Thoracic aorta (tissue), 2 donors: ENCODE measurements around the gene PTPN14. TPM values are rescaled to one million over a fixed set of nuclear protein-coding genes. Genes with fewer than 3 reads are reported as not detected.

ENCODE experiments used
- ATAC-seq: fragments of 150-250 bp; one replicate; pipeline ENCODE4 v1.8.0; 2017; ENCODE audit warnings: low read depth; ENCODE audit not compliant: insufficient number of reproducible peaks, low FRiP score
- DNase-seq: peaks from one replicate; pipeline ENCODE4 v3.0.0-alpha.2; 2020; ENCODE audit warnings: low spot score
- H3K27ac ChIP-seq, 2 donors: fragments of 200-600 bp; sonication (generic); 1 replicate in 1 of 2; 2 replicates in 1 of 2; pipeline ENCODE4 v1.5.1; 2016; ENCODE audit warnings: mild to moderate bottlenecking in 2 of 2, moderate library complexity in 2 of 2
- H3K27me3 ChIP-seq: fragments of 200-600 bp; sonication (generic); replicated peaks from 2 replicates; pipeline ENCODE4 v1.6.0; 2016; ENCODE audit warnings: mild to moderate bottlenecking; ENCODE audit not compliant: insufficient read depth
- H3K36me3 ChIP-seq: fragments of 200-600 bp; sonication (generic); one replicate; pipeline ENCODE4 v1.5.1; 2016
- H3K4me1 ChIP-seq, 2 donors: fragments of 200-600 bp; sonication (generic); 1 replicate in 1 of 2; 2 replicates in 1 of 2; pipeline versions ENCODE4 v1.5.1 to v1.6.0; 2016; ENCODE audit warnings: low read depth in 2 of 2, mild to moderate bottlenecking in 1 of 2; ENCODE audit not compliant: control insufficient read depth in 1 of 2
- H3K4me3 ChIP-seq: fragments of 200-600 bp; sonication (generic); 2 replicates; pipeline ENCODE4 v1.5.1; 2016; ENCODE audit warnings: mild to moderate bottlenecking
- H3K9me3 ChIP-seq: fragments of 200-600 bp; sonication (generic); 2 replicates; pipeline ENCODE4 v1.5.1; 2016
- total RNA-seq, 2 donors: library from RNA; depleted of rRNA; stranded (reverse); fragments of >200 nt; gene quantifications; one replicate each; pipeline versions ENCODE4 v1.1.0 to v1.2.3, GENCODE V29; 2016
- TF ChIP-seq, protein P1 (sequence below): fragments of 200-600 bp; sonication (generic); IDR thresholded peaks from one replicate; pipeline ENCODE4 v1.5.1; 2019; ENCODE audit warnings: antibody characterized with exemption

Gene PTPN14
- total RNA-seq, 2 donors from 2014 or later, result 33.3 to 63.8 TPM

DNA sequence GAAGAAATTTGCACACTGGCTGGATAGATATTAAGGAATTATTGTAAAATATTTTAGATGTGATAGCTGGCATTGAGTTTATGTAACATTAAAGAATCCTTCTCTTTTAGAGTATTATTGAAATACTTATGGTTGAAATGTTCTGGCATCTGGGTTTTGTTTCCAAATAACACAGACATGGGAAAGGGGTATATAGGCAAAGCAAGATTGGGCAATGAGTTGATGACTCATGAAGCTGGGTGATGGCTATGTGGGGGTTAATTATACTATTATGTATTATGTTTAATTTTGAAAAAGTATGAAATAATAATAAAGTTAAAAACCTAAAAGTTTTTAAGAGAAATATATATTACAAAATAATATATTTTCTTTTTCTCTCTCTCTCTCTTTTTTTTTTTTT lies 12.5 kb upstream of the PTPN14 start:
- Histone ChIP-seq H3K4me1 (peaks cover 5 to 12% of the 10 kb centered on the region in 2 donors), H3K4me3 (no peak overlapping the region), H3K27ac (no peak overlapping the region), H3K9me3 (no peaks in the 10 kb centered on the region), H3K27me3 (no peaks in the 10 kb centered on the region), H3K36me3 (no peaks in the 10 kb centered on the region)
- ATAC-seq (no peak), DNase-seq (no peak)
- TF ChIP-seq, protein P1, sequence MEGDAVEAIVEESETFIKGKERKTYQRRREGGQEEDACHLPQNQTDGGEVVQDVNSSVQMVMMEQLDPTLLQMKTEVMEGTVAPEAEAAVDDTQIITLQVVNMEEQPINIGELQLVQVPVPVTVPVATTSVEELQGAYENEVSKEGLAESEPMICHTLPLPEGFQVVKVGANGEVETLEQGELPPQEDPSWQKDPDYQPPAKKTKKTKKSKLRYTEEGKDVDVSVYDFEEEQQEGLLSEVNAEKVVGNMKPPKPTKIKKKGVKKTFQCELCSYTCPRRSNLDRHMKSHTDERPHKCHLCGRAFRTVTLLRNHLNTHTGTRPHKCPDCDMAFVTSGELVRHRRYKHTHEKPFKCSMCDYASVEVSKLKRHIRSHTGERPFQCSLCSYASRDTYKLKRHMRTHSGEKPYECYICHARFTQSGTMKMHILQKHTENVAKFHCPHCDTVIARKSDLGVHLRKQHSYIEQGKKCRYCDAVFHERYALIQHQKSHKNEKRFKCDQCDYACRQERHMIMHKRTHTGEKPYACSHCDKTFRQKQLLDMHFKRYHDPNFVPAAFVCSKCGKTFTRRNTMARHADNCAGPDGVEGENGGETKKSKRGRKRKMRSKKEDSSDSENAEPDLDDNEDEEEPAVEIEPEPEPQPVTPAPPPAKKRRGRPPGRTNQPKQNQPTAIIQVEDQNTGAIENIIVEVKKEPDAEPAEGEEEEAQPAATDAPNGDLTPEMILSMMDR, result no peak

DNA sequence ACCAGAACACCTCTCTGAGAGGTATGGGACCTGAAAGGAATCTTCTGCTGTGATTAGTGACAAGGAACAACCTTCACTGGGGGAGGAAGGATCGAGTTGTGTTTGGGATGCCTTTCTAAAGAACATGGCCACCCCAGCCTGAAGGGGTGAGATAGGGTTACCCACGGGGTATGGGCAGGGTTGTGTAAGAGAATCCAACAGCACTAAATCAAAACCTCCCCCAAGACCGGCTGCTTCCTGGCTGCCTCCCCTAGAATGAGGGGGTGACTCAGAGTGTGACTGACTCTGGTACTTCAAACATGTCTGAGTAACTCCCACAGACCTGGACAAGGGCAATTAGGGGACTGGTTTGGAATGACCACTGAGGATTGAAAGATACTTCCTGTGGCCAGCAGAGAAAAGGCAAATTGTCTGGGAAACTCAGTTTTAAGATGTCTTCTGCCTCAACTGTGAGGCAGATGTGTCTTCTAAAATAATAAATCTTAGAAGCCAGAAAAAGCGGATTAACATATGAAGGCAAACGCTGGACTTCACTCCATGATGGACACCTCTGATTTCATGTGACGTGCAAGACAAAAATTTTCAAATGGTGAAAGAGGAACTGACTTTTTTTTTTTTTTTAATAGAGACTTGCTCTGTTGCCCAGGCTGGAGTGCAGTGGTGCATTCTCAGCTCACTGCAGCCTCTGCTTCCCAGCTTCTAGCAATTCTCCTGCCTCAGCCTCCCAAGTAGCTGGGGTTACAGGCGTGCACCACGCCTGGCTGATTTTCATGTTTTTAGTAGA lies 6.7 kb upstream of the PTPN14 start:
- DNase-seq, result no peak
- Histone ChIP-seq H3K36me3 (no peaks in the 10 kb centered on the region), H3K27ac (no peak overlapping the region), H3K4me3 (no peak overlapping the region), H3K4me1 (peaks cover 0 to 5% of the 10 kb centered on the region in 2 donors), H3K9me3 (no peaks in the 10 kb centered on the region), H3K27me3 (no peaks in the 10 kb centered on the region)
- TF ChIP-seq, protein P1, result no peak
- ATAC-seq, result no peak

DNA sequence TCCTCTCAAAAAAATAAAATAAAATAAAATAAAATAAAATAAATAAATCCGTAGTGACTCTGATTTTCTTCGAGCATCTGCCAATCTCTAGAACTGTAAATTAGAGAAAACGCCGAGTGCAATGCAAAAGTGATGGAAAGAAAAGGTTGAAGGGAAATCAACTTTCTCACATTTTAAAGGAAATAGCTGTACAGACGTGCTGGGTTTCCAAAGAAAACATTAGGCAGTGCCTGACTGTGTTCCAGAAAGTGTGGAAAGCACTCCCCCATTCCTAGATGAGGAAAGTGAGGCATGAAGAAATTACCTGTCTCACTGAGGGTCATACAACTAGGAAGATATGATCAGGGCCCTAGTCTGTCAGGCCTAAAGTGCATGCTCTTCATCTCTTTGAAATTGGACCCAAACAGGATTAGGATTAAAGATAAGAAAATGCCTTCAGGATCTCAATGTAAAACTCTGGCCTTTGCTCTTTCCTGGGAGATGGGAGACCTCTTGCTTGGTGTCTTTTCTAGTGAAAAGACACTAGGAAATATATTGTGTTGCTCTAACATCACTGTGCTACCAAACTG lies 1.8 kb upstream of the PTPN14 start:
- H3K9me3 ChIP-seq, result no peaks in the 10 kb centered on the region
- TF ChIP-seq, protein P1, result no peak
- DNase-seq, result no peak
- H3K27me3 ChIP-seq, result no peaks in the 10 kb centered on the region
- no peaks in the 10 kb centered on the region for H3K36me3 ChIP-seq
- ATAC-seq, result no peak
- H3K27ac ChIP-seq, result peak overlapping the region; percentile 97
- peaks cover 6 to 32% of the 10 kb centered on the region in 2 donors for H3K4me1 ChIP-seq
- no peak overlapping the region for H3K4me3 ChIP-seq

DNA sequence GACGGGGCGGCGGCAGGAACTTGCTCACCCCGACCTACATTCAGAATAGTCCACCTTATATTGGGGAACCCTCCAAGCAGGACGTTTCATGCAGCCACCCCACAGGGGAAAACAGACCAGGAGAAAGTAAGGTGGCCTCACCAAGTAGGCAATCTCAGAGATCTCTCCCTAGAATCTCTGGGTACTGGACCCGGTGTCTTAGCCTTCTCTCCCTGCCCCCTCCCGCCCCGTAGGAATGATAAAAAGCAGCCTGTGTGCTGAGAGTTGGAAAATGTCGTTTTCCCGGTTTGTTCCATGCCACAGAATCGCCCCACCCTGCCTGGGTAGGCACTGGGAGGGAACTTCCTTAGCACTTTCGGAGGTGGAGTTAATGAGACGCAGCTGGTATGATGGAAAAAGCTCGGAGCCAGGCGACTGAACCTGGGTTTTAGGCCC lies 789 bp upstream of the PTPN14 start:
- Histone ChIP-seq H3K27me3 (no peaks in the 10 kb centered on the region), H3K36me3 (no peaks in the 10 kb centered on the region), H3K27ac (peak overlapping the region; percentile 97), H3K9me3 (no peaks in the 10 kb centered on the region), H3K4me3 (peak overlapping the region; percentile 92), H3K4me1 (peaks cover 6 to 43% of the 10 kb centered on the region in 2 donors)
- DNase-seq (peak; percentile 27), ATAC-seq (peak; percentile 61)
- TF ChIP-seq, protein P1, result no peak

DNA sequence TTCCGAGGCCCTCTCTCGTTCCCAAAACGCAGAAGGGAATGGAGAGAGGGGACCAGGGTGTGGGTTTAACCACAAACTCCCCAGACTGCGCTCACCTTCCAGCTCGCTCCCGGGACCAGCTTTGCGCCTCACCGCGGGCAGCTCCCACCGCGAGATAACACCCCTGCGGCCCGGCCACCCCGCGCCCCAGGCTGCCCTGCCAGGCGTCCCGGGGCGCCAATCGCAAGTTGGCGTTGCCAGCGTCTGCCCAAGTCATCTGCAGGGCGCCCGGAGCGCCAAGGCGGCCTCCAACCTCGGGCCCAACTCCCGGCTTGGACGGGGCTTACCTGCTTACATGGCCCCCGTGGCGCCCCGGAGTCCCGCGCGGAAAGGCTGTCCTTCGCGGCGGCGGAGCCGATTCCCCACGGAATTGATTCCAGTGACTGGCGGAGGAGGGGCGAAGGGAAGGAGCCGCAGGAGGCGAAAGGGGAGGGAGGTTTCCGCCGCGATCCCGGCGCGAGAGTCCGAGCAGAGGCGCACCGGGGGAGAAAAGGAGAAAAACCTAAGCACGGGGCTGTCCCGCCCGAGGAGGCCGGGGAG lies 456 bp downstream of the PTPN14 start:
- peak; percentile 3 for ATAC-seq
- Histone ChIP-seq H3K36me3 (no peaks in the 10 kb centered on the region), H3K4me3 (peak overlapping the region; percentile 92), H3K9me3 (no peaks in the 10 kb centered on the region), H3K4me1 (peaks cover 10 to 45% of the 10 kb centered on the region in 2 donors), H3K27ac (peak overlapping the region; percentile 97), H3K27me3 (no peaks in the 10 kb centered on the region)
- TF ChIP-seq, protein P1, result no peak
- no peak for DNase-seq
